Esophagus (tissue), 2 donors: Measurements from ENCODE around the gene HOXA4. TPM values are rescaled to one million over a fixed set of nuclear protein-coding genes. Genes with fewer than 3 reads are reported as not detected.
A peak's percentile ranks its signal among the peaks of the same experiment; 100 is the strongest.

Experiments
- H3K27ac ChIP-seq, 2 donors: one replicate each; pipeline ENCODE4 v1.5.1; 2013; ENCODE audit warnings: low read depth in 2 of 2, mild to moderate bottlenecking in 2 of 2, inconsistent platforms in 1 of 2, low read length in 1 of 2, moderate library complexity in 1 of 2
- H3K27me3 ChIP-seq, 2 donors: one replicate each; pipeline ENCODE4 v1.6.1; 2013; ENCODE audit warnings: low read length in 2 of 2, control low read depth in 1 of 2, mild to moderate bottlenecking in 1 of 2; ENCODE audit not compliant: insufficient read depth in 2 of 2, control insufficient read depth in 1 of 2
- H3K36me3 ChIP-seq, 2 donors: one replicate each; pipeline ENCODE4 v1.6.1; 2013; ENCODE audit warnings: low read length in 1 of 2; ENCODE audit not compliant: control insufficient read depth in 2 of 2, insufficient read depth in 2 of 2
- H3K4me1 ChIP-seq, 2 donors: one replicate each; pipeline ENCODE4 v1.6.1; 2013; ENCODE audit warnings: low read length in 1 of 2; ENCODE audit not compliant: control insufficient read depth in 2 of 2, insufficient read depth in 2 of 2
- H3K4me3 ChIP-seq, 2 donors: one replicate each; pipeline ENCODE4 v1.5.1; 2013; ENCODE audit warnings: low read length in 2 of 2, mild to moderate bottlenecking in 2 of 2, low read depth in 1 of 2, moderate library complexity in 1 of 2
- H3K9me3 ChIP-seq, 2 donors: one replicate each; pipeline ENCODE4 v1.6.1; 2013; ENCODE audit warnings: mild to moderate bottlenecking in 2 of 2, low read depth in 1 of 2, low read length in 1 of 2, moderate library complexity in 1 of 2; ENCODE audit not compliant: control insufficient read depth in 2 of 2, insufficient read depth in 1 of 2
- WGBS, 2 donors: extraction: QIAGEN DNeasy Blood & Tissue Kit; methylation state at CpG; one replicate each; pipeline ENCODE4 v1.1.7; 2013; 5-methylcytosine and 5-hydroxymethylcytosine counted together
- polyA plus RNA-seq, 2 donors: library from polyadenylated mRNA; stranded (reverse); fragments of 200-250 nt; gene quantifications; one replicate each; pipeline ENCODE4 v1.2.3, GENCODE V29; 2013
- donor health status: healthy with polysubstance abuse.
- donor health status: Bipolar disorder and iron deficiency.

The HOXA4 gene
- polyA plus RNA-seq, 2 donors = 7.6 to 8.6 TPM

- no peaks in the 10 kb centered on the region for H3K36me3 ChIP-seq
- peak overlapping the region in 1 of 2 donors; percentile 35 for H3K4me3 ChIP-seq
- peaks cover 5 to 73% of the 10 kb centered on the region in 2 donors for H3K27me3 ChIP-seq
- 4 to 5% methylated on average over 42 to 46 of the region's 46 CpGs for WGBS, 2 donors
- peaks cover 2 to 7% of the 10 kb centered on the region in 2 donors for H3K4me1 ChIP-seq
- H3K27ac ChIP-seq = no peak overlapping the region
- peaks cover 0 to 12% of the 10 kb centered on the region in 2 donors for H3K9me3 ChIP-seq
Observed at GRCh38 chr7:27169658-27170425, 39.3 kb upstream of the HOXA4 start.

- Histone ChIP-seq H3K27me3 (peaks cover 5 to 69% of the 10 kb centered on the region in 2 donors), H3K9me3 (peaks cover 0 to 12% of the 10 kb centered on the region in 2 donors), H3K27ac (no peak overlapping the region), H3K4me1 (peaks cover 2 to 7% of the 10 kb centered on the region in 2 donors), H3K4me3 (no peak overlapping the region), H3K36me3 (no peaks in the 10 kb centered on the region)
- WGBS, 2 donors = 30 to 56% methylated on average over 25 of the region's 25 CpGs
Observed at GRCh38 chr7:27168265-27168947, 37.8 kb upstream of the HOXA4 start.

GRCh38 chr7:27167916-27168264, 37.3 kb upstream of the HOXA4 start:
- H3K27me3 ChIP-seq = peaks cover 5 to 65% of the 10 kb centered on the region in 2 donors
- no peak overlapping the region for H3K4me3 ChIP-seq
- peaks cover 2 to 4% of the 10 kb centered on the region in 2 donors for H3K4me1 ChIP-seq
- peaks cover 0 to 12% of the 10 kb centered on the region in 2 donors for H3K9me3 ChIP-seq
- no peak overlapping the region for H3K27ac ChIP-seq
- WGBS, 2 donors = 38 to 59% methylated on average over 4 of the region's 4 CpGs
- H3K36me3 ChIP-seq = no peaks in the 10 kb centered on the region

- Histone ChIP-seq H3K4me1 (peaks cover 0 to 2% of the 10 kb centered on the region in 2 donors), H3K9me3 (peaks cover 0 to 12% of the 10 kb centered on the region in 2 donors), H3K27me3 (peaks cover 5 to 54% of the 10 kb centered on the region in 2 donors), H3K36me3 (no peaks in the 10 kb centered on the region), H3K27ac (no peak overlapping the region), H3K4me3 (no peak overlapping the region)
- 16 to 20% methylated on average over 50 of the region's 50 CpGs for WGBS, 2 donors
Observed at GRCh38 chr7:27166531-27167505, 36.3 kb upstream of the HOXA4 start.

- peaks cover 0 to 2% of the 10 kb centered on the region in 2 donors for H3K4me1 ChIP-seq
- 12 to 15% methylated on average over 41 to 46 of the region's 46 CpGs for WGBS, 2 donors
- no peaks in the 10 kb centered on the region for H3K36me3 ChIP-seq
- H3K9me3 ChIP-seq = peaks cover 0 to 12% of the 10 kb centered on the region in 2 donors
- peaks cover 5 to 52% of the 10 kb centered on the region in 2 donors for H3K27me3 ChIP-seq
- no peak overlapping the region for H3K27ac ChIP-seq
- peak overlapping the region in 1 of 2 donors; percentile 10 for H3K4me3 ChIP-seq
Observed at GRCh38 chr7:27165996-27166530, 35.5 kb upstream of the HOXA4 start.

- peaks cover 2 to 4% of the 10 kb centered on the region in 2 donors for H3K4me1 ChIP-seq
Observed at GRCh38 chr7:27165089-27165995, 34.8 kb upstream of the HOXA4 start, which contains the start of gene HOXA9. Gene HOXA9 (minus strand): TSS chr7:27165537. CDS start chr7:27165457, 80 bp downstream.

GRCh38 chr7:27164367-27165088, 34.0 kb upstream of the HOXA4 start:
- Histone ChIP-seq H3K4me1 (peaks cover 2 to 4% of the 10 kb centered on the region in 2 donors), H3K27me3 (peaks cover 5 to 44% of the 10 kb centered on the region in 2 donors), H3K27ac (no peak overlapping the region), H3K4me3 (peak overlapping the region; percentile 10 to 12), H3K36me3 (no peaks in the 10 kb centered on the region), H3K9me3 (peaks cover 0 to 14% of the 10 kb centered on the region in 2 donors)
- WGBS, 2 donors = 13 to 25% methylated on average over 47 of the region's 47 CpGs

More at GRCh38 chr7:27165089-27165995, 34.8 kb upstream of the HOXA4 start, which contains the start of gene HOXA9:
- Histone ChIP-seq H3K9me3 (peaks cover 0 to 12% of the 10 kb centered on the region in 2 donors), H3K4me3 (peak within 1 kb of the TSS; percentile 10 to 18), H3K27ac (no peak within 1 kb of the TSS), H3K36me3 (no peaks in the 10 kb centered on the region), H3K27me3 (peaks cover 5 to 52% of the 10 kb centered on the region in 2 donors)
- WGBS, 2 donors = 10 to 11% methylated on average over 82 of the region's 82 CpGs

- Histone ChIP-seq H3K4me3 (no peak overlapping the region), H3K27ac (no peak overlapping the region), H3K9me3 (peaks cover 0 to 14% of the 10 kb centered on the region in 2 donors), H3K36me3 (no peaks in the 10 kb centered on the region), H3K27me3 (peaks cover 8 to 41% of the 10 kb centered on the region in 2 donors), H3K4me1 (peaks cover 2 to 4% of the 10 kb centered on the region in 2 donors)
- 49 to 58% methylated on average over 12 of the region's 12 CpGs for WGBS, 2 donors
Observed at GRCh38 chr7:27164045-27164366, 33.4 kb upstream of the HOXA4 start.
